Stimulated activated CD4-positive, alpha-beta T cell treated with anti-CD3 and anti-CD28 coated beads, Interleukin-2, amount 100 ng/mL, for 24 hours (primary cell): ENCODE measurements around the gene PDE2A.

Experiments used
- DNase-seq, 2 donors: peaks; one replicate each; pipeline ENCODE4 v3.0.0-alpha.2; 2020

PDE2A gene

DNA sequence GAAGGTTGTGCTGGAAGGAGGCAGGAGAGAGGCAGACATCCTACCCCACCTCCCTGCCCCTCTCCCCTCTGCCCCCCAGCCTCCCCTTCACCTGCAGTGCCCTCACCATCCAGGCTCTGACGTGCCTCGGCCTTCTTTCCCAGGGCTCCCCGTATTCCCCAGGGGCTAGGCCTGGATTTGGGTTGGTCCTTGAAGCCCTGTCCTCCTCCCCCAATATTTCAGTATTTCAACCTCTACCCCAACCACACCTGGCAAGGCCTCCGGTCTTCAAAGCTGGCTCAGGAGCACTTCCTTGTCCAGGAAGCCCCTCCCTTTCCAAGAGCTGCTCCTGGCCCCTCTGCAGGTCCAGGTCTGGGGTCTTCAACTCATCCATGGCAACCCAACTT, 8.6 kb upstream of the PDE2A start:
- DNase-seq = no peak

DNA sequence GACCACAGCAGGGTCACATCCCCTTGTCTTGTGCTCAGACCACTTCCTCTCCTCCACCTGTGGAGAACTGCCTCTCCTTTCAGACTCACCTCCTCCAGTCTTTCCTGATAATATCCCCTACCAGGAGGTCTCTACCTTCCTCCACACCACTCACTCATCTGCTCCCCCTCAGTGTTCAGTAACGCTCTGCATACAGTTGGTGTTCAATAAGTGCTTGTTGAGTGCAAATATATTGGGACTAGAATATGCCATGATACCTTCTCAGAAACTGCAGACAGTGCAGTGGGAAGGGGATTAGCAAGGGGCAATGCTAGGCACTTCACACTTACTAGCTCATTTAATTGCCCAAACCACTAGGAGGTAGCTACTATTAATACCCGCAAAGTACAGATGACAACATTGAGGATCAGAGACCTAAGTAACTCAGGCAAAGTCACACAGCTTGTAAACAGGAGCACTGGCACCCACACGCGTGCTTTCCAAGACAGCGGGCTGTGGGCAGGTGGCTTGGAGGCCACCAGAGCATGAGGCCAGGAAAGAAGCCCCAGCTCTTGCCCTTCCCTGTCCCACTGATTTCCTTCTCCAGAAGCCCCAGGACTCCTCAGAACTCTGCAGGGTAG, 8.1 kb upstream of the PDE2A start:
- DNase-seq = no peak

DNA sequence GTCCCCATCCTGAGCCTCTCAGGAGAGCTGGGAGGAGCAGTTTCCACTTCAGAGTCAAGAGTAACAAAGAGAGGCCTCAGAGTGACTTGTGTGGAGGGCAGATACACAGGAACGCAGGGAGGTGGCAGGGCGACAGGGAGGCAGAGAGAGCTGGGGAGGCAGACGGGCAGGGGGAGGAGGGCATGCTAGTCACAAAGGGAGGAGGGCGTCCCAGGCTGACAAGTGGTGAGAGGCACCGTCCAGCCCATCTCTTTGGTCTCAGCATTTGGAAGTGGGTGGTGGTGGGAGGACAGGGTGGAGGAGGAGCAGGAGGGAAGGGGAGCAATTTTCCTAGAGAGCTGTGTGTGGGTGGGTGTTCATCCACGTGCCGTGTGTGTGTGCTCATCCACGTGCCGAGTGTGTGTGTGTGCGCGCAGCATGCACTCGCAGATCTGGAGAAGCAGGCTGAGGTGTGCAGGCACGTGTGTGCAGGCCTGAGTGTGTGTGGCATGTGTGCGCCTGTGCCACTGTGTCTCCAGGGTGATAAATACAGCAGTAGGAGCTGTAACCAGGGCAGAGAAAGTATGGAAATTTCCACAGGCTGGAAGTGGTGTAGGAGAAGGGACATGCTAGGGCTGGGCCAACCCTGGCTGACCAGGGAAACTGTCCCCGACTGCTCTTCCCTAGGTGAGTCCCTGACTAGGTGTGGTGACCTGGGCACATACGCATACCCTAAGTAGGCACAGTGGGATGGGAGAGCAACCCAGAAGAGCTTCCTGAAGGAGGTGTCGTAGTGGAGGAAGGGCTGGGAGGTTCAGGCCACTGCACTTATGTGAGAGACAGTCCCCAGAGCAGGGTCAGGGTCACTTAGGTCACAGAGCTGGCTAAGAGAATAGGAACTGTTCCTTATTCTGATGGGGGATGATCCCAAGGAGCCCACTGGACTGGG, 7.3 kb upstream of the PDE2A start:
- DNase-seq = no peak

DNA sequence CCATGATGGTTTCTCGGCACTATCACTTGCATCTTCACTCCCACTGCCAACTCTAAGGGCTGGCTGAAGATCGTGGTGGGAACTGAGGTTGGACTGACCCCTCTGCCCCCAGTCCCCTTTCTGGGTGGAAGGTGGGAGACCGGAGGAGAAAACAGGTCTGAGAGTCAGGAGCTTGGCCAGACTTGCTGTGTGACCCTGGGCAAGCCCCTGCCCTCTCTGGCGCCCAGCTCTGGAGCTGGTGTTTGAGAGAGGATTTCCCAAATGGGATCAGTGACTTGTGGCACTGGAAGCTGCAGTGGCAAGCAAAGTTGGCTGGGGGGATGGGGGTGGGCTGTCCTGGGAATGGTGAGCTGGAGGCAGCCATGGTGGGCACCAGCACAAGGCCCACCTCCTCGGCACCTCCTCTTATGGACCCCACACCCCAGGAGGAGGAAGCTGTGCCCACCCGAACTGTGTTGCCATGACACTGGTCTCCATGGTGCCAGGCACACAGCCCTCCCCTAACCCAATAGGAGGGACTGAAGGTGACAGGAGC, 6.5 kb upstream of the PDE2A start:
- DNase-seq = no peak

DNA sequence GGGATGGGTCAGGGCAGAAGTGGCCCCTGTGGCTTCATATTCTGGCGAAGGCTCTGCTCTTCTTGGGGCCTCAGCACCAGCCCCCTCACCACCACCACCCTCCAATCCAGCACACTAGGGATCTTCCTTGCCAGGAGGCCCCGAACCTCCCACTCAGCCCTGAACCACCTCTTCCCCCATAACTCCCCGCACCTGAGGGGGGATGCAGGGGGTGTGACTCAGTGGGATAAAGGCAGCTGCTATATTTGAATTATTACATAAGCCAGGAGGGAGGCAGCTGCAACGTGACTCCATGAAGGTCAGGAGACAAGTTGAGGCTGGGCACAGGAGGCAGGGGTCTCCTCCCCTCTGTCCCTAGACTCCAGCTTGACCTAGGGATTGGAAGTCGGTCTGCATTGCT, 5.6 kb upstream of the PDE2A start:
- DNase-seq = no peak

DNA sequence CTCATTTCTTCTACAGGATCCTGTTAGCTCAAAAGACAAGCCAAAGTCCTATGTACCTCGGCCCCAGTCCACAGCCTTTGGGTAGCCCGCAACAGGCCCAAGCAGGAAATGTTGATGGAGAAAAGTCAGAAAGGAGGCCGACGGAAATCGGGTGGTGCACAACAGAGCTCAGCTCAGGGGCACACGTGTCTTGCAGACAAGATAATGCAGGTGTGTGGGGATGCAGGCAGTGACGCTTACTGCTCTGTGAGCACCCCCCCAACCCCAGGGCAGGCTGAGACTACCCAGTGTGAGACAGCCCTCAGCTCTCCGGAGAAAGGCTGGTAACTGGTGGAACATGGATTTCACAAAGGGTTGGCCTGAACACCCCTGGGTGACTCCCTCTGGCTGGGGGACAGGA, 4.3 kb upstream of the PDE2A start:
- no peak for DNase-seq

DNA sequence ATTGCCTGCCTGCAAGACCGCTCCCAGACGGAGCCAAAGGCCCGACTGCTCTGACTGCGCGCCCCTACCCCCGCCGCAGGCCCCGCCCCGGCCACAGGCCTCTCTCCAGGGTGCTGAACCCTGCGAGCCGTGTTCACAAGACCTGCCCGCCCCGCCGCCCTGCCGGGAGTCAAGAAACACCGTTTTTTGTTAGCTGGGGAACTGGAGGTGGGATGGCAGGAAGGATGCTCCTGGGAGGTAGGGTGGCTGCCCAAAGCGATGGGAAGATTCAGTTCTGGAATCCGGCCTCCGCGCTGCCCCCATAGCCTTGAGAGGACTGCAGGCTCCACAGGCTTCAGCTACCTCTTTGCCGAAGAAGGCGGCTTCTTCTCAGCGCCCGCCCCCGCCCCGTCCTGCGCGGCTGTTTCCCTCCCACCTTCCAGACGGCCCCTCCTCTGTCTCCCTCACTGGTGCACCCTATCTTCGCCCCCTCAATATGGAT, 2.7 kb upstream of the PDE2A start:
- peak; percentile 77 to 80 for DNase-seq

DNA sequence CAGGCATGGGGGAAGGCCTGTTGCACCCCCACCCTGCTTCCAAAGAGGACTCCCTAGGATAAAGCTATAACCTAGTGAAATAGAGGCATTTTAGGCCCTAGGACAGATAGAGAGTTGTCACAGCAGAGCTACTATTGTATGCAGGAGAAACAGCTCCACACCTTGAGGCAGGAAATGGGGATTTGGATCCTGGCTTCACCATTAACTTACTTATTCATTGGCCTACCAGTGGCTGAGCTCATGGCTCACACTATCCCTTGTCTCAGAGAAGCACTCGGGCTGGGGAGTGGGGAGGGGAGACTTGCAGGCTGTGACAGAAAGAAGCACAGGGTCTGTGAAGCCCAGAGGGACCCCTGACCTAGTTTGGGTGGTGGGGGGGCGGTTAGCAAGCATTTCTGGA, 999 bp upstream of the PDE2A start:
- DNase-seq = no peak

DNA sequence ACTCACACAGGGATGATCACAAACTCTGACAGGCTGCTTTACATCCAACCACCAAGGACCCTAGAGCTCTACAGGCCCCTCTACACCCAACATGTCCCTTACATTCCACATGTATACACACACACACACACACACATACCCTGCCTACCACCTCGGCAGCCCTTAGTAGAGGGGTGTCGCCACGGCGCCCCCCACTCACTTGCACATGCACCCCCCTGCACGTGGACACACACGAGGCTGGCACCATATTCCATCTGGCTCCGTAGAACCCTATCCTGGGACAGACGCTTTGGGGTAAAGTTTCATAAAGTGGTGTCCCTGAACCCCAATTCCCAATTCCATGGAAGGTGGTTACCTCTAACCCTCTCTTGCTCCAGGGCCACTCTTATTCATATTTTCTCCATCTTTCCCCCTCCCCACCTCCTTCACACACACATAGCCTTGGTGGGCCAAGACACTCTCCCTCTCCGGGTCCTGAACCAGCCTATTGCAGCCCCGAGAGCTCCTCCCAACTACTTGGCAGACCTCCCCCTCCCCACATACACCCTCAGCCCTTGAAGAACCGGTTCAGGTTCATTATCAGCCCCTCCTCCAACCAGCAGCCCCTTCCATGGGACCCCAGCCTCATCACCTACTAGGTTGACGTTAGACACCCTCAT, 809 bp downstream of the PDE2A start:
- no peak for DNase-seq

DNA sequence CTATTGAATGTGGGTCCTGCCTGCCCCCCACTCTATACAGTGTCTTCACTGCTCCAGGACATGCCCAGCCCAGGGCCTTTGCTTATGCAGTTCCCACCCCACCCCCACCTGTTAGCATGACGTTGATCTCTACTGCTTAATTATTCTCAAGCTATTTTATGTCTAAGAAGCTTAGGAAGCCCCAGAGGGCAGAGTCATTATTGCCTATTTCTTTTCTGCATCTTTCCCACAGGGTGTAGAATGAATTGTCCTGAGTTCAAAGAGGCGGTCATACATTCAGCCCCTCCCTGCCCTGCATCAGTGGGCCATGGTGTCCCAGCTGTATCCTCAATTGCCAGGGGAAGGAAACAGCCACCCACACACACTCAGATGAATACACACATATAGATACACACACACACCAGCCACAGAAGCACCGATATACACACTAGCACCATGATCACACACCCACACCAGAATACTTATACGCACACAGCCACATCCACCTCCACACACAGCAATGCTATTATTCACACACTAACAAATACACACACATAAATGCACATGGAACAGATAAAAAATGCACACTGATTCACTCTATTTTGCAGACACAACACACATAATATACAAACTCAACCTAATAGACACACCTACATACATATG, 1.5 kb downstream of the PDE2A start:
- DNase-seq = no peak

DNA sequence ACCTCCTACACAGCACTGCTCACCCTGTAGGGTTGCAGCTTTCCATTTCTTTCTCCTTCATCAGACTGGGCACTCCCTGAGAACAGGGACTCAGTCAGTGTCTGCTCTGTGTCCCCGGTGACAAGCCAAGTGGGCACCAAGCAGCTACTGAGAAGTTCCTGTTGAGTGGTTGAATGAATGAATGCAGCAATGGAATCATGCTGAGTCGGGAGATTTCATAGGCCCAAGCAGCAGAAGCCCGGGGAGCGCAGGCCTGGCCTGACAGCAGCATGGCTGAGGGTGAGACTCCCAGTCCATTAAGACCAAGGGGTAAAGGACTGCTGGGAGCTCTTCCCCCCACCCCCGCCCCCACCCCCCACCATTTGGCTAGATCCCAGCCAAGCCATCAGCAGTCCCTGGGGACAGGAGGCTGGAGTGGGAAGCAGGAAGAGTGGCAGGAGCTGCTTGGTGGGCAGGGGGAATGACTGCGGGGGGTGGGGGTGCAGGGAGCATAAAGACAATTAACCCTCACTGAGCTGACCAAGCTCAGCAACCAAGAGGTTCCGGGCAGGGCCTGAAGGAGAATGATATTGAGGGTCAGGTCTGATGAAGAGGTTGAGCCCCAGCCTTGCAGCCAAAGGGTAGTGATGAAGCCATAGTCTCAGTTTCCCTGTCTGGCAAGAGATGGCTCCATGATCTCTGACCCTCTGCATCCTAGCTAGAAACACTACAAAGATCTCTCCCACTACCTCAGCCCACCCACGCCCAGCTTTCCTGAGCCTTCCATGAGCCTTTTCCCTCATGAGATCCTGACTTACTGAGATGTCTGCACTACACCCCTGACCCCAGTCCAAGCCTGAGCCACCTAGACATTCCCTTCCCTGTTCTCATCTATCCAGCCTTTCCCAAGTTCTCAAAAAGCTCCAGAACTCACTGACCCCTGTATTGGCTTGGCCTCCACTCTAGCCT, 2.8 kb downstream of the PDE2A start:
- DNase-seq = no peak

DNA sequence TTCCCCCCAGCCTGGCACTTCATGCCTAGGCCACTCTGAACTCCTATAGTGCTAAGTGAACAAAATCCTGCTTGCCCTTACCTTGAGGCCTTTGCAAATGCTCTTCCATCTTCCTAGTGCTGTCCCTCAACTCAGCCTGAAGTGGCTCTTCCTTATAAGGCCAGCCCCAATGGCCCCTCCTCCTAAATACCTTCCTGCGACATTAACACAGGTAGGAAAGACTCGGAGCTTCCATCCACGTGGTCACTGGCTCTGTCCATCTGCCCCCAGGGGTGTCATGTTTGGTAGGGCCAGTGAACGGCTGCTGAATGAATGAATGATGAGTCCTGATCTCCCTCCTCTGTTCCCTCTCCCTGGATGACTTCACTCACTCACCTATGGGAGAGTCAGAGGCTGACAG, 4.2 kb downstream of the PDE2A start:
- DNase-seq = no peak

DNA sequence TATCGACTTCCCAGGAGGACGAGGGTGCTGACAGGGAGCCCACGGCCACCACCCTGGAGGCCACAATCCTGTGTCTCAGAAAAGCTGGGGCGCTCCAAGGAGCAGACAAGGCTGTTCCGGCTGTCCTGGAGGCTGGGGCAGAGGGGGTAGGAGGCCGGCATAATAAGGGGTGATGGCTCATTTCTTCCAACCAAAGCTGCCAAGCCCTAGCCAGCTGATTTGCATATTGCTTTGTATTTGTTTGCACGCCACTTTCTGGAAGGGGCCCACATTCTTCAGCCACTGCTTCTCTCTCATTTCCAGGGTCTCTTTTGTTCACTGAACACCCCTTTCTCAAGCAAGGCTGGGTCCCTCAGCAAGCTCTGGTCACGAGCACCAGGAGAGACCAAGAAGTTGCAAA, 4.7 kb downstream of the PDE2A start:
- DNase-seq = no peak

DNA sequence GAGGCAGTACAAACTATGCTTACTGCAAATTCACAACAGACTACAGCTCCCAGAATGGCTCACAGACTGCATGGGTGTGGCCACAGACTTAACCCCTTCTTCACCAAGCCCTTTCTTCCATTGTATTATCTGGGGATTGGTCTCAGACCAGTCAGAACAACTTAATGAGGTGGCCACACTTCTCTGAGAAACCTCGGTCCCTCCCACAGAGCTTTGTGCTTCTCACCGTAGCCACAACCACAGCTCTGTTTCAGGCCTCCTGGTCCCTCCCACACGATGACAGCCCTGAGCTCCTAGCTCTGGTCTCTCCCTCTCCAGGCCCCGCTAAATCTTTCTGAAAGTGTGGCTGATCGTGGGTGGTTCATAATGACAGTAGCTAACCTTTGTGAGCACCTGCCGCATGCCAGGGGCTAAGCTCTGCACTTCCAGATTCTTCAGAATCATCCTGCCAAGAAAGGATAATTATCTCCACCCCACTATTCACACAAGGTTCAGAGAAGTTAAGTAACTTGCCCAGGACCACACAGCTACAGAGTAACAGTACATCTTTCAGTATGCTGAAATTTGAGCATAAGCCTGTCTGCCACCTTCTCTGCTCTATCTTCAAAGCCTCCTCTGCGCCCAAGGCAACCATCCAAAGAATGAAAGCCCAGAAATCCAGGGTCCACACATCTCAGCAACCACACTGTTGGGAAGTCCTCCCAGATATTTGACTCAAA, 5.4 kb downstream of the PDE2A start:
- peak; percentile 55 to 65 for DNase-seq

DNA sequence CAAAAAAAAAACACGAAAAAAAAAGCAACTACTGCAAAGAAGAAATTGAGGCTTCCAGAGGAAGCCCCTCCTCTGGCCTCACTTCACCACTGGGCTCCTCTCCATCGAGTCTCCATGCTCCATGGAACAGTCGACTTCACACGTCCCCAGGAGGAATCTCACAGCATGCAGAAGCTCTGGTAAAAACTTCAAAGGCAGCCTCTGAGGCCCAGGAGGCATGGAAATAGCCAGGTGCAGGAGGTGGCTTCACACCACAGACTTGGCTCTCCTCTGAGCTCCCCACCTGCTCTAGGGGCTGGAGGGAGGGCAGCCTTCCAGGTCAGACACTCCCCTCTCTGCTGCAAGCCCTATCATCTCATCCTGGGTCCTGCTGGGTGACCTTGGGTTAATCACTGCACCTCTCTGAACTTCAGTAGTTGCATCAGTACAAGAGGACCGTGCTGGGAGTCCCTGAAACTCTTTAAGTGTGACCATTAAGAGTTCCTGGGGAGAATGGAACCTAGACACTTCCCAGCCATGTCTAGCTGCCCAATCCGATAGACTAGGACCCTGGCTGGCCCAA, 8.2 kb downstream of the PDE2A start:
- DNase-seq = no peak

DNA sequence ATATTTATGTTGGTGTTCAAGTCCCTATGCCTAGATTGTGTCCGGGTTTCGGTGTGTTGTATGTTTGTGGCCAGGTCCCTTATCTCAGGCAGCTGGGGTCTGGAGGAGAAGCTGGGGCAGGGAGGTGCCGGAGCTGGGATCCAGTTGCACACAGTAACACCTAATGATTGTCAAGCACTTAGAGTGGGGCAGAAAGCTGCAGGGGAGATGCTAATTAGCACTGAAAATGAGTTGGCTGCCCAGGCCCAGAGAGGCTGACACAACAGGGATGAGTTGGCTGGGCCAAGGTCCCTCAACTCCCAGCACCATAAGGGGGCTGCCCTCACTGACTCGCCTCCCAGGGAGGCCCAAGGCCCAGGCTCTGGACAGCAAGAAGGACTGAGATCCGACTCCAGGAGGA, 12.2 kb downstream of the PDE2A start:
- no peak for DNase-seq

DNA sequence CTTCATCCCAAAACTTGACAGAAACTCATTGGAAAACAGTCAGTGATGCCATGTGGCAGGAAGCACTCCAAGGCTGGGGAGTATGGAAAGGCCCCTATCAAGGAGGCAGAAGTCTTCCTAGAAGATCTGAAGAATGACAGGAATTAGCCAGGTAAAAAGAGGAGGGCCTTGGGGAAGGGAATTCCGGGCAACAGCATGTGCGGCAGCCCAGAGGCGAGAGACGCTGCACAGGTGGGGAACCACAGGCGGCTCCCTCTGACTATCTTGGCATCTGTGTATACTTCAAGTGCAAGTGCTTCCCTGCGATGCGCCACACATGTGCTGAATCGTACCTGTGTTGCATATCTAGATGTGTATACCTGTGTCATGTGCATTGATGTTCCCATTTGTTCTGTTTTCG, 12.7 kb downstream of the PDE2A start:
- DNase-seq = no peak

DNA sequence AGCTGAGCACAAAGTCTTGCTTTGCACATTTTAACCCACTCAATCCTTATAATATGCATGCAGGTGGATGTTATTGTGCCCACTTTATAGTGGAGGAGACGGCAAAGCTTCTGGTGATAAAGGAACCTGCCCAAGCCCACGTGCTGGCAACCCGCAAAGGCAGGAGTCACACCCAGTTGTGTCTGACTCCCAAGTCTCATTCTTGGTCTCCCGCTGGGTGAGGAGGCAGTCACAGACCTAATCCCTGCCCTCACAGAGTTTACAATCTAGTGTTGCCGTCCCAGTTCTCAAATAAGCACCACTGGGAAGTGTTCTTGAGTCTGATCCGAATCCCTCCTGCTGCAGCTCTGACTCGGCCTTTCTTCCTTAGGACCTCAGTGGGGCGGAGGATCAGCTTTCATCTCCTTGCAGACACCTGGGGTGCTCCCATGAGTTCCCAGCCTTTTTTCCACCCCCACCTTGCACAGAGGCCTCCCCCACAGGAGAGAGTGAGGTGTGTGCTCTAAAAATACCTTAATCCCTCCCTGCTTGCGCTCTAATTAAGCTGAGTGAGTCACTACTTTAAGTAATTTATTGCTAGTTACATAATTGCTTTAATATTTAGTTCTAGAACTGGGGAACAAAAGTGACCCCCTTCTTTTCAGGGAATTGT, 15.1 kb downstream of the PDE2A start:
- DNase-seq = no peak

DNA sequence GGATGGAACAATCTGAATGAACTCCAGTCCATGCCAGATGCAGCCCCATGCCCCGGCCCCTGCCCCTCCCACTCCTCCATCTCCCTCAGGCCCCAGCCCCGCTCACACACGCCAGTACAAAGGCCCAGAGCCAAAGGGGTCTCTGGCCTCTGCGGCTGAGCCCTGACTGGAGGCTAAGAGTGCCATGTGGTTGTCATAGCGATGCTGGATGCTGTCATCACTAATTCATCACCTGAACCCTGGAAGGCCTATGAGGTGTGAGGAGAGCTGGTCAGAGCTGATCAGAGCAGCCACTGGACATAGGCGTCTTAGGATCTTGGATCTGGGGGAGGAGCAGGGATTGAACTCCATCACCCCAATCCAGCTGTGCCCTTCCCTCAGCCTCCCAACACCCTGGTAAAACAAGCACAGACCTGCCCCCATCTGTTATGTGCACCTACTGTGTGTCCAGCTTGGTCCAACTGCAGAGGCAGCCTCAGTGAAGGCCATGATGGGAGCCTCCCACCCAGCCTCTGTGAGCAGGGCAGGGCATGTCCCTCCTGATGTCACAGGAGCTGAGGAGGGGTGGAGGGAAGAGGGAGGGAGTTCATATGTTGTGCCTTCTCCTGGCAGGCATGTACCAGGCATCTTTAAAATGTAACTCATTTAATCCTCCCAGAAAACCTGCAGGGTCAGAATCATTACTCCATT, 16.7 kb downstream of the PDE2A start:
- no peak for DNase-seq
